T follicular helper cell (primary cell): ENCODE data around the gene SESTD1.
A peak's percentile ranks its signal among the peaks of the same experiment; 100 is the strongest.
"Not testable (repeated sequence)": the region's sequence is repeated elsewhere in the genome, so short reads cannot be mapped to it uniquely, and the experiment has no call there.

Source experiments
- DNase-seq: peaks from one replicate; pipeline ENCODE4 v3.0.0-alpha.2; 2020; ENCODE audit warnings: low read depth

Gene SESTD1

DNA sequence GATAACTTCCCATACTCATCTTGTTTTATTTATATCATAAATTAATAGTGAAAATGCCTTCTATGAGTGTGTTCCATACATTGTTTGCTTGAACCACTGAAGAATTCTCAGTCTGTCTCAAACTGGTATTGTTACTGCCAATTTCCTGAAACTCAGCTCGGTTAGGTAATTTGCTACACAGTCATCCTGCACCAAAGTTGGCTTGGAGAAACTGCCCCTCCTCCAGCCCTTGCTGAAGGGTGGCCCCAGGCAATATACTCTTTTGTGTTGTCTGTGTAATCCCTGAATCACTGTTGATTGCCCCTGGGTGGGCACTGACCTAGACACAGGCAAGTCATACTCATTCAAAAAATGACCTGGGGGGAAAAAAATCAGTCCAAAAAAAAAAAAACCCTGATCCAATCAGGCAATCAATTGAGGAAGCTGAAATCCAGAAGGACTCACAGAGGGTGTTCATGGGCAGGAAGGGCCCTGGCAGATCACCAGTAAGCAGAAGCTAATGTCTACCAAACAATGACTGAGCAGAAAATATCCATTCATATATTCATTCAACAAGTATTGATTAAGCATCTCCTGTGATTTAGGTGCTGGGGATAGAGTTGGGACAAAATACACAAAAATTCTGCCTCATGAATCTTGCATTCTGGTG lies 3.8 kb upstream of the SESTD1 start:
- DNase-seq, result no peak

DNA sequence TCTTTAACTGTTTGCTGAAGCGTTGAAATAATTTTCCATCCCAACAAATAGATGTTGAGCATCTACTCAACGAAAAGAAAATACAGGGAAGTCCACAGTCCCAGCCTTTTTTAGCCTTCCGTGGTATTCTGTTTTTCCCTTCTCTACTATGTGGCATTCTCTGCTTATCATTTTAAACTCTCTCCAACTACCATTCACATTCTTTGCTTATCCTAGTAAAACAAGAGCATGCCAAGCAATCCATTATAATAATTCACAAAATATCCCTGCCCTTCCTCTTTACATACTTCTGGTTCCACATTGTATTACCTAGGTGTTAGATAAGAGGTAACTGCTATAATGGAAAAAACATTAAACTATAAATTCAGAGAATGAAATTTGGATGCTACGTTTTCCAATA lies 1.6 kb upstream of the SESTD1 start:
- DNase-seq, result no peak

DNA sequence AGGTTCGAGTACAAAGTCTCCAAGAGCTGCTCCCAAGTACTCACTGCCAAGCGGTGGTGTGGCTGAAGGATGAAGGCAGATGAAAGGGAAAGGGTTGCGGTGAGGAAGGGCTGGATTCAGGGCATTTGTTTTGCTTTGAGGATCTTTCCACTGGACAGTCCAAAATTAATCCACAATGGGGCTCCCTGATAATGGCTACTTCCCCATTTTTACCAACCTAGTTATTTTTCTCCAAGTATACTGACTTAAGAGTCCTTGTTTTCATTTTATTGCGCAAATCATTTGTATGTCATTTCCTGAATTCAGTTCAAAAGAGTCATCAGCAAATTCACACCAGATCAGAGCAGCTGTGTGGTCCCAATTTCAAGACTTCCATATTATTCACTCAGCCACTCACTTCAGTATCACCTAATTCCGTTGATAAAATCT lies 464 bp upstream of the SESTD1 start:
- DNase-seq, result no peak

DNA sequence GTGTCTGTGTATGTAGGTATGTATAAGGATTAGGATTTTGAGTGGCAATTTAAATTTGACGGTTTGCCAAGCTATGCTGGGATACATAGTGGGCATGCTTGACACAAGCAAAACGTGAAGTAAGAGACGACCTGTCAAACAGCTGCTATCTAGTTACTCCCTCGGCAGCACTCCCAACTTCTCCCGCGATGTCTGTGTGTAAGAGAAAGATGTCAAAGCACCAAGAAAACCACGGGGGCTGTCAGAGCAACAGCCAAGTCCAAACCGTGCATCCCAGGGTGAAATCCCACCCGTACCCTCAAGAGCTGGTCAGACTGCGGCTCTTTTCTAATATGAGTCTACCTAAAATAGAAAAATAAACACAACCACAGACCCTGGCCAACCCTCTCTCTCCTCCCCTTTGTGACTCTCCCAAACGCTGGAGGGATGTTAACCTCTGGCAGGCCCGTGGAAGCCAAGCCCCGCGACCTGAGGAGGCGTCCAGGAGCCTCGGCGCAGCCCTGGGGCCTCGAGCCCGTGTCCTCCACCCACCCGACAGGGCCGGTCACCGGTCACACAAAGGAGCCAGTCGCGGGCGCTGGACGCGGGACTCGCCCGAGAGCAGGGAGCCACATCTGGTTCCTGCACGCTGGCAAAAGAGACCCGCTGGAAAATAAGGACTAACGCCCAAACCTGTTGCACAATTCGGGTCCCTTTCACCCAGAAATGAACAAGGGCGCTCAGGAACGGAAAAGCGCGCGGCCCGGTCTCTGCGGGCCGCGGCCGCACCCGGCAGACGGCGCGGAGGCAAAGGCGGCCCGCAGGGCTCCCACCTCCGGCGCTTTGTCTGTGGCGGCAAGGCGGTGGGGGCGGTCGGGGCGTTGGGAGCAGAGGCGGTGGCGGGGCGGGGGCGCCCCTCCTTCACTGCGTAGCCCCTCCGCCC lies 925 bp downstream of the SESTD1 start:
- peak; percentile 1 for DNase-seq

DNA sequence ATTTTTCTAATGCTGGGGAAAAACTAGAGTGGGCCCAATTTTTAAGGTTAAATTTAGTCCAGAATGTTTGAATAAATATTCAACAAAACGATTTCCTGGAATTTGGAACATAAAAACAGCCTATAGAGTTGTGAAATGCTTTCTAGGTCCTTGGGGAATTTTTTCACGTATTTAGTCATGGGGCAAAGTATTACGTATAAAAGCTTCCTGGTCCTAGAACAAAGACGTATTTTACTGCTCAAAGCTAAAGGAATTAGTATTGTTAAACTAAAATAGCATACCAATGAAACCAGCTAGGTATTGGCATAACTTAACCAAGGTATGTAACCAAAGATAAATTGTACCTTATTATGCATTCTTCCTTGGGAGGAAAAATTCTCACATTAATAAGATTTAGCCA lies 1.6 kb downstream of the SESTD1 start:
- no peak for DNase-seq

DNA sequence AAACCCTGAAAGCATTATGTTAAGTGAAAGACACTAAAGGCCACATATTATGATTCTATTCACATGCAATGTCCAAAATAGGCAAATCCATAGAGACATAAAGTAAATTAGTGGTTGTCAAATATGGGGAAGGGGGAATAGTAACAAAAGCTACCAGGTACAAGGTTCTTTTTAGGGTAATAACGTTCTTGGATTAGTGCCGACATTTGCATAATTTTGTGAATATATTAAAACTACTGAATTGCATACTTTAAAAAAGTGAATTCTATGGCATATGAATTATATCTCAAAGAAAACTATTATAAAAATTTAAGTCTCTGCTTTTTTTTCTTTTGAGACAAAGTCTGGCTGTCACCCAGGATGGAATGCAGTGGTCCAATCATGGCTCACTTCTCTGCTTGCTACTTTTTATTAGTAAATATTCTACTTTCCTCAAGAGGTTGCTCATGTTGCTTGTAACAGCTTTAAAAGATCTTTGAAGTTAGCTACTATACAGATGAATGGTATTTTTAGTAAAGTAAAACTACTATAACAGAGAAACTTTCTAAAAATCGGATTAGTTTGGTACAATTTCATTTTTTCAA lies 2.5 kb downstream of the SESTD1 start:
- no peak for DNase-seq

DNA sequence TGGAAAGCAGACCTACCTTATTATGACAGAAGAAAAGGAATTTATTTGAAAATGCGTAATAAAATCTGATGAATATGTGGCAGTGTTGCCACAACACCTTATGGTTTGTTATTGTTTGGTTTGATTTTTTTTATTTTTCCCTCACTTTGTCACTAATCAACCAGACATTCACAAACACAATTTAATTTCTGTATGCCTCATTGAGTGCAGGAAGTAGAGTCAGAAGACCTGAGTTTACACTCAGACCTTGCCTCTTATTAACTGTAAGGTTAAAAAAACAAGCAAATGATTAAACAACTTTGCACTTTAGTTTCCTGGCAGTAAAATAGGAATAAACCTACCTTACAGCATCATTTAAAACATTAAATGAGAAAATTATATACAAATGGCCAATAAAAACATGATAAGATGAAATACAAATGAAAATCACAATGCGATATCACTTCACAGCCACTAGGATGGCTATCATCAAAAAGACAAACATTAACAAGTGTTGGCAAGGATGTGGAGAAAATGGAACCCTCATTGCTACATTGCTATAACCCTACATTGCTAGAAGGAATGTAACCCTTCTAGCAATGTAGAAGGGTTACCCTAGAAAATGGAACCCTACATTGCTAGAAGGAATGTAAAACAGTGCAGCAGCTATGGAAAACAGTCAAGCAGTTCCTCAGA lies 3.3 kb downstream of the SESTD1 start:
- DNase-seq, result no peak

- DNase-seq, result no peak
Observed at GRCh38 chr2:179260224-179260623, 4.4 kb downstream of the SESTD1 start.

DNA sequence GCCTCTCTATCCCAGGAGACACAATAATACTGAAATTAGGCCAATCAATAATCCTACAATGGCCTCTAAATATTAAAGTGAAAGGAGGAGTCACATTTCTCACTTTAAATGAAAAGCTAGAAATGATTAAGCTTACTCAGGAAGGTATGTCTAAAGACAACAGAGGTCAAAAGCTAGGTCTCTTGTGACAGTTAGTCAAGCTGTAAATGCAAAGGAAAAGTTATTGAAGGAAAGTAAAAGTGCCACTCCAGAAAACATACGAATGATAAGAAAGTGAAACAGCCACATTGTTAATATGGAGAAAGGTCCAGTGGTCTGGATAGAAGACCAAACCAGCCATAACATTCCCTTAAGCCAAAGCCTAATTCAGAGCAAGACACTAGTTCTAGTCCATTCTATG lies 9.5 kb downstream of the SESTD1 start:
- no peak for DNase-seq

DNA sequence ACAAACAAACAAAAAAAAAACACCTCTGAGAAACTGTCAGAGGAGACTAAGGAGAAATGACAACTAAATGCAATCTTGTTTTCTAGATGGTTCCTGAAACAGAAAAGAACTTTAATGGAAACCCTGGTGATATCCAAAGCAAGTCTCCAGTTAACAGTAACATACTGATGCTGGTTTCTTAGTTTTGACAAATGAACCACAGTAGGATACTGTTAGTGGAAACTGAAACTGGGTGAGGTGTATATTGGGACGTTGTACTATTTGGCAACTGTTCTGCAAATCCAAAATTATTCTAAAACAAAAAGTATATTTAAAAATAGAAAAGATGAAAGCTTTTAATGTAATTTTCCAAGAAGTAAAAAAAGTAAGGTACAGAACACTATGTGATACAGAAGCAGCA lies 11.4 kb downstream of the SESTD1 start:
- no peak for DNase-seq

DNA sequence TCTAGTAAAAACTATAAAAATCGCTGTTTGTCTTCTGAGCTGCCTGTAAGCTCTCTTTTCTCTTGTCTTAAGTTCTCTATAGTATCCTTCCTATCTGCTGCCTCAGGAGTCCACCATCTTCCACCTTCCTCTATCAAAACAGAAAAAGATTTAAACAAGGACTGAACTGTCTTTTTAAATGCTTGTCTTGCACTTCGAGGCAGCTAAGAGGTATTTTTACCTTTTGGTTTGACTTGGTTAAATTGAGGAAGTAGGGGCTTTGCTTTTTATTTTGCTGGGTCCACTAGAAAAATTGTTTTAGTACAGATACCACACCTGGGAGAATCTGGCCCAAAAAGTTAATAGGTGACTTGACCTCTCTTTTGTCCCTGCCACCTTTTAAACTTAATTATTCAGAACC lies 12.2 kb downstream of the SESTD1 start:
- DNase-seq, result no peak

- DNase-seq, result no peak
Observed at GRCh38 chr2:179251870-179252269, 12.8 kb downstream of the SESTD1 start.

- no peak for DNase-seq
Observed at GRCh38 chr2:179250848-179251504, 13.7 kb downstream of the SESTD1 start.

GRCh38 chr2:179250095-179250494 lies 14.5 kb downstream of the SESTD1 start:
- DNase-seq, result no peak

DNA sequence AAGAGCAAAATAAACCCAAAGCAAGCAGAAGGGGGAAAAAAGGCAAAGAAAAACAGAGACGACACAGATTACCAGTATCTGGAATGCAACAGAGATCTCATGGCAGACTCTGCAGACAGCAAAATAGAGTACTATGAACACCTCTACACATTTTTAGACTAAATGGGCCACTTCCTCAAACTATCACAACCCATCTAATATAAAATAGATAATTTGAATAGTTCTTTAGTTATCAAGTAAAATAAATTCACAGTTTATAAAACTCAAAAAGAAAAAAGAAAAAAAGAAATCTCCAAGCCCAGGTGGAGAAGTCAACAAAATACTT lies 16.6 kb downstream of the SESTD1 start:
- DNase-seq, result no peak

DNA sequence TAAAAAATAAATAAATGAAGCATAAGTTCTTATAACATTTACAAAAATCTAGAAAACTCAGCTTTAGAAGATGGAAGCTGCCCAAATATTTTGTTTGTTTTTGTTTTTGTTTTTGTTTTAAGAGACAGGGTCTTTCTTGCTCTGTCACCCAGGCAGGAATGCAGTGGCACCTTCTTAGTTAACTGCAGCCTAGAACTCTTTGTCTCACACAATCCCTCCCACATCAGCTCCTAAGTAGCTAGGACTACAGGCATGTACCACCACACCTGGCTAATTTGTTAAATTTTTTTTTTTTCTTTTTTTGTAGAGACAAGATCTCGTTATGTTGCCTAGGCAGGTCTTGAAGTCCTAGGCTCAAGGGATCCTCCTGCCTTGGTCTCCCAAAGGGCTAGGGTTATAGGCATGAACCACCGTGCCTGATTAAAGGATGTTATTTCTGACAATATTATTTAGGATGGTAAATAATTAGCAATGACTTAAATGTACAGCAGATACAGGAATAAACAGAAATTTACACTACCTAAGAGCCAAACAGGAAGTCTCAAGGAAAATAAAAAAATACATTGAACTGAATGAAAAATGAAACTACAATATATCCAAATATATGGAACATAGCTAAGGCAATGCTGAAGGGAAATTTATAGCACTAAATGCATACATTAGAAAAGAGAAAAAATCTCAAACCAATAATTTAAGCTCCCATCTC lies 17.2 kb downstream of the SESTD1 start:
- DNase-seq, result no peak

DNA sequence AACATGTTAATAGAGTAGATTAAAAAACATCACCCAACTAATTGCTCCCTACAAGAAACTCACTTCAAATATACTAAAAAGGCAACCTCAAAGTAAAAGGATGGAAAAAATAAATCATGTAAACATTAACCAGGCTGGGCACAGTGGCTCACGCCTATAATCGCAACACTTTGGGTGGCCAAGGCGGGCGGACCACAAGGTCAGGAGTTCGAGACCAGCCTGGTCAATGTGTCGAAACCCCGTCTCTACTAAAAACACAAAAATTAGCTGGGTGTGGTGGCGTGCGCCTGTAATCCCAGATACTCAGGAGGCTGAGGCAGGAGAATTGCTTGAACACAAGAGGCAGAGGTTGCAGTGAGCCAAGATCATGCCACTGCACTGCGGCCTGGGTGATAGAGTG lies 18.8 kb downstream of the SESTD1 start:
- not testable (repeated sequence) for DNase-seq

- no peak for DNase-seq
Observed at GRCh38 chr2:179243046-179243445, 21.6 kb downstream of the SESTD1 start.

- no peak for DNase-seq
Observed at GRCh38 chr2:179240481-179241451, 23.9 kb downstream of the SESTD1 start.

- no peak for DNase-seq
Observed at GRCh38 chr2:179239838-179240237, 24.8 kb downstream of the SESTD1 start.
